NCI-H446 (cell line): ENCODE measurements around the gene LMNB1.
"Not testable (repeated sequence)": the region's sequence is repeated elsewhere in the genome, so short reads cannot be mapped to it uniquely, and the experiment has no call there.

Source experiments
- DNase-seq, 2 experiments: peaks; one replicate each; lab custom pipeline; 2025; lab: John Stamatoyannopoulos, UW

Gene LMNB1

GRCh38 chr5:126778675-126779403 lies 1.9 kb downstream of the LMNB1 start:
- no peak for DNase-seq

- peak; percentile 59 to 71 for DNase-seq
Measured at GRCh38 chr5:126780165-126780827, 3.4 kb downstream of the LMNB1 start.

DNA sequence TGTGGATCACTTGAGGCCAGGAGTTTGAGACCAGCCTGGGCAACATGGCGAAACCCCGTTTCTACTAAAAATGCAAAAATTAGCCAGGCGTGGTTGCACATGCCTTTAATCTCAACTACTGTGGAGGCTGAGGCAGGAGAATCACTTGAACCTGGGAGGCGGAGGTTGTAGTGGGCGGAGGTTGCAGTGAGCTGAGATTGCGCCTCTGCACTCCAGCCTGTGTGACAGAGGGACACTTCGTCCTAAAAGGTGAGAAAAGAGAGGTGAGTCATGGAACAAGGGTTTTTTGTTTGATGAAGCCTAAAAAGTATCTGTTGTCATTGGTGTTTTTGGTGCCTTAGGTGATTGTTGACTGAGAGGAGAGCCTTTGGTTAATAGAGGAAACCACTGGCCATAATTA lies 11.5 kb downstream of the LMNB1 start:
- DNase-seq, result not testable (repeated sequence)

DNA sequence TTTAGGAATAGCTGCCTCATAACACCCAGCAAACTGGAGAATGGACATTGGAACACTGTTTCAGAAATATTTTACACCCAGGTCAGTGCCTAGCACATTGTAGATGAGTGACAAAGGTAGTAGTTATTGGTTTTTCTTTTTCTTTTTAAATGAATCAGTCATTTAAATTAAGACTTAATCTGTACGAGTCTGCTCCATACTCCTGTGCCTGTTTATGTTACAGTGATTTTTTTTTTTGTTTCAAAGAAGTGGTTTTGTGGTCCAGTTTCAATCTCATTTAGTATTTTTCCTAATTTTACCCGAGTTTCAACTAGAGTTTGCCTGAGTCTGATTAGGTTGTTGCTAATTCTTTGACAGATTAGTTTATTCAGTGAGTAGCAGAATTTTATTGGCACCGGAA lies 16.2 kb downstream of the LMNB1 start:
- DNase-seq, result no peak

GRCh38 chr5:126793648-126794047 lies 16.7 kb downstream of the LMNB1 start:
- not testable (repeated sequence) for DNase-seq

- DNase-seq, result no peak
Measured at GRCh38 chr5:126794157-126794828, 17.4 kb downstream of the LMNB1 start.

- no peak for DNase-seq
Measured at GRCh38 chr5:126799780-126800179, 22.8 kb downstream of the LMNB1 start.

- no peak for DNase-seq
Measured at GRCh38 chr5:126801174-126801991, 24.4 kb downstream of the LMNB1 start.

DNA sequence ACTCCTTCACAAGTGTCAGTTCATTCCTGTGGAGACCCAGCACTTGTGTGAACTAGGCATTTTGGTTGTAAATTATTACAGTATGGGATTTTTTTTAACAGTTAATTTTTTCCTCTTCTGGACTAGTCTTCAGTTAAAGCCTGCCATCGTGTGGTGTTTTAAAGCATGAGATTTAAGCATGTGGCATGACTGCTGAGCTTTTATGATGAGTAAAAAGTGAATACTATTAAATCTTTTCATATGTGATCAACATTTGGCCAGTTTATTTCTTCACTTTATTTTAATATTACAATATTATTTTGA lies 25.0 kb downstream of the LMNB1 start:
- peak; percentile 5 to 31 for DNase-seq

DNA sequence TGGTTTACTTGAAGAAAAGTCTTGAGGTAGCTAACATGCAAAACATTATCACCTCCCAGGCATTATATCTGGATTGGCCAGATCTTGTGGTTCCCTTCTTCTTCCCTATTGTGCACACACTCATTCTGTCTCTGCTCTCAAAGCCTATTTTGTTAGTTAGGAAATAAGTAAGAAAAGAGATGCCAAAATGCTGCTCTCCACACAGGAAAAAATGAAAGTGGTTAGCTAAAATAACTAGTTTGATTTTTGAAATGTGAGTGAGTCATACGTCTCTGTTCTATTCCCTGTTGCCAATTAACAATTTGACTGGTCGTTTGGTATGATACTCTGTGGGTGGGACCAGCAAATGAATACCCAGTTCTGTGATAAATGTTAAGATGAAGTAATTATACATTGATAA lies 28.1 kb downstream of the LMNB1 start:
- DNase-seq, result no peak

GRCh38 chr5:126808521-126808988 lies 31.6 kb downstream of the LMNB1 start:
- DNase-seq, result peak in 1 of 2 experiments; percentile 27

GRCh38 chr5:126809916-126810315 lies 33.0 kb downstream of the LMNB1 start:
- DNase-seq, result no peak

DNA sequence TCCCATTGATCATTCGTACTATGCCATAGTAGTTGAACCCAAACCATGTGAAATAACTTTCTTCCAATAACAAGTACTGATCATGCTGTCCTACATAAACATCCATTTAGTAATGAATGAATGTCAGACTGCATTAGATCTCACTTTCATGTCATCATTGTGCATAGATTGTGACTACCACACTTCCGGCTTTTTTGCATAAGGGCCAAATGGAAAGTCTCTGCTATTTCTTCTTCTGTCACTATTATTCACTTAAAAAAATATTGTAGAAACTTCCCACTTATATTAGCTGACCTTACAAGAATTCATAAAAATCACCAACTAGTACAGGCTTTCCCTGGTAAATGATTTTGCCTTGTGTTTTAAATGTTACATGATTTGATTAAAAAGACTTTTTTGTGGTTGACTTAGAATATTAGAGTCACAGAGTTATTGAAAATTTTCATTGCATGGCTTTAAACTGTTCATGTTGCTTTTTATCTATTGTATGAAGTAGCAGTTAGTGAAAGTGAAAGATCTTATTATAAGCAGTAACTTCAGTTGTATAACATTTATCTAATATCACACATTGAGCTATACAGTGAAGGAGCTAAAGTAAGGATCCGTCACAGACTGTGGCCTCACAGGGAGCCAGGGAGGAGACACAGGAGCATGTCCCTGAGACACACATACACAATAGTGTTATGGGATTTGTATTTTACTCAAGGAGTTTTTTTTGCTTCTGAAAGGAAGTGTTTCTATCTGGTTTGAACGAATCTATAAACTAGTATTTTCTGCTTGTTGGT lies 33.9 kb downstream of the LMNB1 start:
- no peak for DNase-seq

DNA sequence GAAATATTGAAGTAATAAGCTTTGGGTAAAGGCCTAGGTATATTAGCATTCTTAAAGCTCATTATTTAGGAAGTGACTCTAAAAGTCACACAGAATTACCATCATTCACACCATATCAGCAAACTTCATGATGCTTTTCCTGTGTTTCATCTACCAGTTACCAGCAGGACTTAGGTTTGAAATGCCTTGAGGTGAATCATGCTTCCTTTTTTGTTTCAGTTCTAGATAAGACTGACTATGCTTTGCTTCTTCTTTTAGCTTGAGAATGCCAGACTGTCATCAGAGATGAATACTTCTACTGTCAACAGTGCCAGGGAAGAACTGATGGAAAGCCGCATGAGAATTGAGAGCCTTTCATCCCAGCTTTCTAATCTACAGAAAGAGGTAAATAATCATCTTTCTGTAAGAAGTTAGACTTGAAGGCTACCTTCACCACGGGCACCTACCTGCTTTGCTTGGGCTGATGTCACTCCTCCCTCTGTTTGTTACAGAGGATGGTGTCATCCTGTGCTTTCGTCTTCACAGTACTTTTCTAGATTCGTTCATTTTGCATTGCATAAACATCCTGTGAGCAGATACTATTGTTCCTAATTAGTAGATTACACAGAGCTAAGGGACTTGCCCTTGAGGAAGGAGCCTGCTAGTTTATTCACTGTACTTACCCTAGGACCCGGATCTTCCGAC lies 34.7 kb downstream of the LMNB1 start:
- no peak for DNase-seq

DNA sequence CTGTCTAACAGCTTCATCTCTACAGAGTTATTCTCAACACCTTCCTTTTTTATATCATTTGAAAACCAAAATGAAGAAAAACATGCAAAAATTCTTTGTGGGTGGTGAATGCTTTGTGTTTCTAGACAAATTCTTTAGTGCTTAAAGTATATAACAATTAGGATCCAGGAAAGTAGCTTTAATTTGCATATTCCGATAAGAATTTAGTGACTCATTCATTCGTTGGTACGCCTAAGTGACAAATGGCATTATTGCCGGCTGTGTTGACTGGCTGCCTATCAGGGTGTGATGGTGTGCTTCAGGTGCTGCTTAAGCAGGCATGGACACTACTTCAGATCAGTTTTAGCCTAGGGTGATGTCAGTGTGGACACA lies 35.2 kb downstream of the LMNB1 start:
- no peak for DNase-seq

- DNase-seq, result not testable (repeated sequence)
Measured at GRCh38 chr5:126813799-126814198, 36.9 kb downstream of the LMNB1 start.

- no peak for DNase-seq
Measured at GRCh38 chr5:126814721-126815404, 37.9 kb downstream of the LMNB1 start.

DNA sequence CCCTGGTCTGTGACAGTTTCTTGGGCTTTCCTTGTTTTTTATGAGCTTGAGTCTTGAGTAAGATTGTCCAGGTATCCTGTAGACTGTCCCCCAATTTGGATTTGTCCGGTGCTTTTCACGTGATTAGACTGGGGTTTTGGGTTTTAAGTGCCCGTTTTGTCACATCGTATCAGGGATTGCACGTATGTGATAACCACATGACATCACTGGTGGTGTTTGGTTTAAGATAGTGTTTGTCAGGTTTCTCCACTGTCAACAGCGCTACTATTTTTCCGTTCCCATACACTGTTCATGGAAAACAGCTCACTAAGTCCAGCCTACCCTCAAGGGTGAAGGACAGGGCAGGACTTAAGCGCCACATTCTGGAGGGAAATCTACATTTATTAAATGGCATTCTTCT lies 39.7 kb downstream of the LMNB1 start:
- DNase-seq, result no peak

GRCh38 chr5:126818736-126819135 lies 41.8 kb downstream of the LMNB1 start:
- no peak for DNase-seq

- DNase-seq, result no peak
Measured at GRCh38 chr5:126819253-126819652, 42.3 kb downstream of the LMNB1 start.
